ENCODE data around the gene CCDC9. TPM values are rescaled to one million over a fixed set of nuclear protein-coding genes. Genes with fewer than 3 reads are reported as not detected.

CCDC9 gene
- total and polyA plus RNA-seq, 2 of the 13 experiments (the other 11 are each of a cell fraction or from before 2014, with no cell fraction given), result 2.9 to 6.3 TPM

DNA sequence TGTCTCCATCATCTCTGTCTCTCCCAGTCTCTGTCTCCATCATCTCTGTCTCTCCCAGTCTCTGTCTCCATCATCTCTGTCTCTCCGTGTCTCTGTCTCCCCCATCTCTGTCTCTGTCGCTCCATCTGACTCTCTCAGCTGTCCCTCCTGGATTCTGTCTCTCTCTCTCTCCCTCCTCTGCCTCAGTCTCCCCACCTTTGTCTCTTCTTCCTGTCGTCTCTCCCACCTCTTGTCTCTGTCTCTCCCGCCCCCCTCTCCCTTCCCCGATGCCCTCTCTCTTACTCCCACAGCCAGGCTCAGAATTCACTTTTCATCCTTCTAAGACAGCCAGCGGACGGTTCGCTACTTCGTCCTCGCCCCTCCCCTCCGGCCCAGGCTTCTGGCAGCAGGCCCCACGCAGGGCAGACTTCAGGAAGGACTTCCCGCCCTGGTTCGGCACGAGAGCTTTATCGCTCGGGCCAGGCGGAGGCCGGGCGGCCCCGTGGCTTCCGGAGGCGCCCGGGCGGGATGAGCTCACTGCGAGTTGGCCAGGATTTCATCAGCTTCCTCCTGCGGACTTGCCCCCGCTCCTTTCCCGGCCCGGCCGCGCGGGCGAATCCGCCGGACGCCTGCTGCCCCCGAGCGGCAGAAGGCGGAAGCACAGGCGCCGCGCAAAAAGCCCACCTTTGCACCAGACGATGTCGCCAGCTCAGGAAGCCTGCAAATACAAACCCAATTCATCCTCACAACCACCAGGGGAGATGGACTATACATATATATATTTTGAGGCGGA is 12.4 kb upstream of the CCDC9 start (continued):
- TF ChIP-seq ZFP90 (CRISPR knock-in tag; IDR thresholded peaks at IDR 0.05; ENCODE audit: borderline replicate concordance), result peak; percentile 91; the same call in 1 of the 2 replicates
- TF ChIP-seq, protein P1, sequence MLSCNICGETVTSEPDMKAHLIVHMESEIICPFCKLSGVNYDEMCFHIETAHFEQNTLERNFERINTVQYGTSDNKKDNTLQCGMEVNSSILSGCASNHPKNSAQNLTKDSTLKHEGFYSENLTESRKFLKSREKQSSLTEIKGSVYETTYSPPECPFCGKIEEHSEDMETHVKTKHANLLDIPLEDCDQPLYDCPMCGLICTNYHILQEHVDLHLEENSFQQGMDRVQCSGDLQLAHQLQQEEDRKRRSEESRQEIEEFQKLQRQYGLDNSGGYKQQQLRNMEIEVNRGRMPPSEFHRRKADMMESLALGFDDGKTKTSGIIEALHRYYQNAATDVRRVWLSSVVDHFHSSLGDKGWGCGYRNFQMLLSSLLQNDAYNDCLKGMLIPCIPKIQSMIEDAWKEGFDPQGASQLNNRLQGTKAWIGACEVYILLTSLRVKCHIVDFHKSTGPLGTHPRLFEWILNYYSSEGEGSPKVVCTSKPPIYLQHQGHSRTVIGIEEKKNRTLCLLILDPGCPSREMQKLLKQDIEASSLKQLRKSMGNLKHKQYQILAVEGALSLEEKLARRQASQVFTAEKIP (CRISPR knock-in tag; IDR thresholded peaks at IDR 0.05; ENCODE audit: borderline replicate concordance), result no peak
- TF ChIP-seq SP4 (CRISPR knock-in tag; IDR thresholded peaks at IDR 0.05), result peak; percentile 80
- peak; percentile 65; the same call in 1 of the 2 replicates for TF ChIP-seq ZC3H13 (CRISPR knock-in tag; IDR thresholded peaks at IDR 0.05)
- TF ChIP-seq ZNF354B (CRISPR knock-in tag; IDR thresholded peaks at IDR 0.05), result no peak
- TF ChIP-seq KDM4B (CRISPR knock-in tag; IDR thresholded peaks at IDR 0.05), result peak; percentile 64; the same call in 1 of the 2 replicates
- no peak for TF ChIP-seq ZNF790 (CRISPR knock-in tag; IDR thresholded peaks at IDR 0.05; ENCODE audit: borderline replicate concordance)
- TF ChIP-seq NCOA1 (CRISPR knock-in tag; IDR thresholded peaks at IDR 0.05), result no peak
- TF ChIP-seq TOE1 (CRISPR knock-in tag; IDR thresholded peaks at IDR 0.05), result 0 out of 2 replicates have a peak, but pooled peaks have one; percentile 54
- TF ChIP-seq, protein P2, sequence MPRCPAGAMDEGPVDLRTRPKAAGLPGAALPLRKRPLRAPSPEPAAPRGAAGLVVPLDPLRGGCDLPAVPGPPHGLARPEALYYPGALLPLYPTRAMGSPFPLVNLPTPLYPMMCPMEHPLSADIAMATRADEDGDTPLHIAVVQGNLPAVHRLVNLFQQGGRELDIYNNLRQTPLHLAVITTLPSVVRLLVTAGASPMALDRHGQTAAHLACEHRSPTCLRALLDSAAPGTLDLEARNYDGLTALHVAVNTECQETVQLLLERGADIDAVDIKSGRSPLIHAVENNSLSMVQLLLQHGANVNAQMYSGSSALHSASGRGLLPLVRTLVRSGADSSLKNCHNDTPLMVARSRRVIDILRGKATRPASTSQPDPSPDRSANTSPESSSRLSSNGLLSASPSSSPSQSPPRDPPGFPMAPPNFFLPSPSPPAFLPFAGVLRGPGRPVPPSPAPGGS (CRISPR knock-in tag; IDR thresholded peaks at IDR 0.05), result no peak
- TF ChIP-seq, protein P3, sequence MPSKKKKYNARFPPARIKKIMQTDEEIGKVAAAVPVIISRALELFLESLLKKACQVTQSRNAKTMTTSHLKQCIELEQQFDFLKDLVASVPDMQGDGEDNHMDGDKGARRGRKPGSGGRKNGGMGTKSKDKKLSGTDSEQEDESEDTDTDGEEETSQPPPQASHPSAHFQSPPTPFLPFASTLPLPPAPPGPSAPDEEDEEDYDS (CRISPR knock-in tag; IDR thresholded peaks at IDR 0.05), result peak; percentile 53; the same call in 1 of the 2 replicates
- TF ChIP-seq, protein P4, sequence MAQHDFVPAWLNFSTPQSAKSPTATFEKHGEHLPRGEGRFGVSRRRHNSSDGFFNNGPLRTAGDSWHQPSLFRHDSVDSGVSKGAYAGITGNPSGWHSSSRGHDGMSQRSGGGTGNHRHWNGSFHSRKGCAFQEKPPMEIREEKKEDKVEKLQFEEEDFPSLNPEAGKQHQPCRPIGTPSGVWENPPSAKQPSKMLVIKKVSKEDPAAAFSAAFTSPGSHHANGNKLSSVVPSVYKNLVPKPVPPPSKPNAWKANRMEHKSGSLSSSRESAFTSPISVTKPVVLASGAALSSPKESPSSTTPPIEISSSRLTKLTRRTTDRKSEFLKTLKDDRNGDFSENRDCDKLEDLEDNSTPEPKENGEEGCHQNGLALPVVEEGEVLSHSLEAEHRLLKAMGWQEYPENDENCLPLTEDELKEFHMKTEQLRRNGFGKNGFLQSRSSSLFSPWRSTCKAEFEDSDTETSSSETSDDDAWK (CRISPR knock-in tag; IDR thresholded peaks at IDR 0.05), result no peak
- TF ChIP-seq GATA4 (IDR thresholded peaks at IDR 0.05; ENCODE audit: borderline replicate concordance, low read depth), result no peak
- TF ChIP-seq, protein P5, sequence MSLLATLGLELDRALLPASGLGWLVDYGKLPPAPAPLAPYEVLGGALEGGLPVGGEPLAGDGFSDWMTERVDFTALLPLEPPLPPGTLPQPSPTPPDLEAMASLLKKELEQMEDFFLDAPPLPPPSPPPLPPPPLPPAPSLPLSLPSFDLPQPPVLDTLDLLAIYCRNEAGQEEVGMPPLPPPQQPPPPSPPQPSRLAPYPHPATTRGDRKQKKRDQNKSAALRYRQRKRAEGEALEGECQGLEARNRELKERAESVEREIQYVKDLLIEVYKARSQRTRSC (CRISPR knock-in tag; IDR thresholded peaks at IDR 0.05; ENCODE audit: low read depth), result 0 out of 2 replicates have a peak, but pooled peaks have one; percentile 34
- peak; percentile 89 for TF ChIP-seq IRF2 (CRISPR knock-in tag; IDR thresholded peaks at IDR 0.05)
- TF ChIP-seq HNRNPH1 (optimal IDR thresholded peaks at IDR 0.05; ENCODE audit: low read depth, low read length), result no peak
- peak; percentile 83 for TF ChIP-seq ZNF333 (CRISPR knock-in tag; IDR thresholded peaks at IDR 0.05; ENCODE audit: borderline replicate concordance)
- TF ChIP-seq SMYD3 (CRISPR knock-in tag; IDR thresholded peaks at IDR 0.05), result no peak
- TF ChIP-seq SETDB1 (CRISPR knock-in tag; IDR thresholded peaks at IDR 0.05; ENCODE audit: borderline replicate concordance), result no peak
- peak; percentile 60; the same call in 1 of the 2 replicates for TF ChIP-seq ZNF17 (CRISPR knock-in tag; IDR thresholded peaks at IDR 0.05)
- peak; percentile 64; the same call in 1 of the 2 replicates for TF ChIP-seq ZNF670 (CRISPR knock-in tag; IDR thresholded peaks at IDR 0.05; ENCODE audit: borderline replicate concordance)
- TF ChIP-seq ZNF674 (CRISPR knock-in tag; IDR thresholded peaks at IDR 0.05; ENCODE audit: low read depth), result no peak
- TF ChIP-seq ATM (IDR thresholded peaks at IDR 0.05; ENCODE audit: borderline replicate concordance), result no peak
- TF ChIP-seq MED8 (CRISPR knock-in tag; IDR thresholded peaks at IDR 0.05; ENCODE audit: insufficient replicate concordance), result peak; percentile 93
- no peak for TF ChIP-seq AHR (CRISPR knock-in tag; IDR thresholded peaks at IDR 0.05)
